HG03280 (cell line): ENCODE measurements around the gene LAD1.

Experiments
- ATAC-seq: cut with Tn5 transposase; IDR thresholded peaks from one replicate; pipeline ENCODE4 v1.9.1; 2021; ENCODE audit warnings: mild to moderate bottlenecking, moderate library complexity; ENCODE audit not compliant: unreplicated experiment

The LAD1 gene

DNA sequence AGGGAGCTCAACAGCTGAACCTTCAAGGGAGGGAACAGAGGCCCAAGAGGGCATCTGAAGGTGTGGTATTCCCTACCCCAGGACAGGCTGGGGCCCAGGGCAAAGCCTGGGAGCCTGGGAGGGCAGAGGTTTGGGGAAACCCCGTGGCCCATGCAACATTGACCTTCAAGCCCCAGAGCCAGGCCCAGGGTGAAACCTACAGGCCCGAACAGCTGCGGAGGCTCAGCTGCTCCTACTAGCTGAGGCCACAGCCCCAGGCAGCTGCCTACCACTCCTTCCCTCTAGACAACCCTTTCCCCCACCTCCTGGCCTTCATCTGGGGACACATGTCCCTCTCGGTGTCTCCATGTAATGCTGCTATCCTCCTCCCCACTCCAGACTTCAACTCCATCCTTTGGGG is 3.2 kb downstream of the LAD1 start:
- no peak for ATAC-seq

DNA sequence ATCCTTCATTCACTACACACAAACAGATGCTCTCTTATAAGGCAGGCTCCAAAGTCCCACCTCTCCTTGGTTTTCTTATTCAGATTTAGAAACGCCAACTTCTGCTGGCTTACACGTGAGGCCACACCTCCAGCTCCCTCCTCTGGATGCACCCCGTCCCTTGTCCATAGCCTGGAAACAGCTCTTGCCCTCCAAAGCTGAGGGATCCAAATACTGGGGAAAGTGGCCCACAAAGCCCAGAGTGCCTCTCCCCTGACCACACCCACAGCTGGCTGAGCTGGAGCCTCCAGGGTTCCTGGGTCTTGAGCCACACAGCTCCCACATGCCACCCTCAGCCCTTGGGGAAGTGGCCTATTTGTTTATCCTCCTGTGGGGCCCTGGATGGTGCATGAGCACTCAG is 4.5 kb downstream of the LAD1 start:
- ATAC-seq: no peak

DNA sequence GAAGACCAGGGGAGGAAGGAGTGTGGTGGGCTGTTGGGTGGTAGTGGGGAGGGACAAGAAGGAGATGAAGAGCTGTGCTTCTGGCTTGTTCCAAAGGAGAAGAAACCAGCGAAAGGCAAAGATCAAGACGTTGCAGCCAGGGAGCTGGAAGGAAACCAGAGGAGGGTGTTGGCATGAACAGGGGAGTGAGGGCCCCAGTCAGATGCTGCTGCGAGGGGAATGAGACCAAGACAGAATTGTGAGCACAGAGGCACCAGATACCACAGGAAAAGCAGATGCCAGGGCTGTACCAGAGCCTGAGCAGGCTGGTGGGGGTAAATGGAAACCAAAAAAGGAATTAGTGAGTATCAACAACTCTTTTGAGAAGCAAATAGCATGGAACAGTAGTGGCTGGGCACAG is 6.0 kb downstream of the LAD1 start:
- no peak for ATAC-seq

DNA sequence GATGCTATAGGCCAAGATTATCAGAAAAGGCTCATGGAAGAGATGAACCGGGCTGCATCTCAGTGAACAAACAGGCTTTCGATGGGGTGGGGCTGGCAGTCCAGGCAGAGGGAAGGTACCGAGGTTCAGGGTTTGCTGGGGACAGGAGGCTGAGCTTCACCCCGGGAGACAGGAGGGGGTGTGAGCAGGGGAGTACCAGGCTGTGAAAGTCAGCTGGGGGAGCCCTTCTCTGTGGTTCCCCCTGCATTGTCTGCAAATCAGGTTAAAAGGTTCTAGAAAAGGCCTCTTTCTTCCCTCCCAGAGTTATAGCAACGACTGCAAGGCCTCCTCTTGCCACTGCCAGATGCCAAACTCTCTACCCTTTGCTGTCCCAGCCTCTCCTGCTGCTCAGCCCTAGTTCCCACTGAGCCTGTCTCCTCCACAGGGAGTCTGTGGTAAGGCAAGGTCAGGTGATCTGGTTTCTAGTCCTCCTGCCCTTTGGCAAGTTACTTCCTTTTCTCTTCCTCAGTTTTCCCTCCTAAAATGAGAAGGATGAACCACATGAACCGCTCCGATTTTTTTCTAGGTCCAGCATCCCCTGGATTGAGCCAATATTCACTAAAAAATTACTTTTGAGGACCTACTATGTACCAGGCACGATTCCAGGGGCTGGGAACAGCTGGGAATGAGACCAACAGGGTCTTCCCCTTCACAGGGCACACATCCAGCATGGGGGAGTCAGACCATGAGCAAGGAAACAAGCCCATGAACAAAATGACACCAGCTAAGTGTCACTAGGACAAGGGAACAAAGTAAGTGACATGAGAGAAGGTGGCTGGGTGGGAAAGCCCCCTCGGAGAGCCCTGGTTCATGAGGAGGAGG is 7.2 kb downstream of the LAD1 start:
- no peak for ATAC-seq

DNA sequence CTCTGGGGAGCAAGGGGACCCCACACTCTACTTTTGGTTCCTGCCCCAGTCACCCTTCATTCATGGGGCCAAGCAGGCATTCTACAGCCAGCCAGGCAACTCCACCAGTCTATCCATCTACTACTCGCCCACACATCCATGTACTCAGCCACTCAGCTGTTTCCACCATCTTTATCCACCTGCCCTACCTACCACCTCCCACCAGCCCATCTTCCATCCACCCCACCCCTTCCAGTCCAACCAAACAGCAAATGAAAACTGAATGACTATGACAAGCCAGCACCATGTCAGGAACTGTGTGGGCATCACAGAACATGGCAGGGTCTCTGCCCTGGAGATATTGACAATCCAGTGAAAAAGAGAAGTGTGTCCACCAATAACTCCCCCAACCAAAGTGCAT is 7.9 kb downstream of the LAD1 start:
- no peak for ATAC-seq

DNA sequence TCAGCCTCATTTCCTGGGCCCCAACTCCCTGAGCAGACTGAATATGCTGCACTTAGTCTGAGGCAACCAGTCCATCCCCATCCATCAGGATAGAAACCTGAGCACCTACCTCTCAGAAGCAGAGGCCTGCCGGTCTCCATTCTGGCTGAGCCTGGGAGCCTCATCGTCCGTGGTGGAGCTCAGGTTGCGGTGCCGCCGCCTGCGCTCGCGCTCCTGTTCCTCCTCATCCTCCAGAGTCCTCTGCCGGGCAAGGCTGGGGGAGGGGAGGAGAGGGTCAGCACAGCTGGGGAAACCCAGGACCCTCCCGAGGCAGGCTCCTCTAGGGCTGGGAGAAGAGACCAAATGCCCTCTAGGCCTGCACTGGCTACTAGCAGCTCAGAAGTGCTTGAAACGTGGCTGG is 10.1 kb downstream of the LAD1 start:
- no peak for ATAC-seq

DNA sequence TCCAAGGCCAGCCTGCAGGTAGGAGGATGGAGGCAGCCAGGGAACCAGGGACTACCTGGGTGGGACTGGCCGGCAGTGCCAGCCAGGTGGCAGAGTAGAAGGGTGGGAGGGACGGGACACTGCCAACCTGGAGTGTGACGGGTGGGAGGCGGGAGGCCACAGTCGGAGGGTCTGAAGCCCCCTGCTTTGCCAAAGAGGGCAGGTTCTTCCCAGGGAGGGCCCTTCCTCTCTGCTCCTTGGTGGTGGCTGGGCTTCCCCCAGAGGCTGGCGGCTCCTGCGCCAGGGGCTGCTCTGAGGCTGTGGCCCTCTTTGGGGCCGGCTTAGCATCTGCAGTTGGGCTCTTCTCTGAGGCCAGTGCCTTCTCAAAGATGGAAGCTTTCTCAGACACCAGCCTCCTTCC is 12.9 kb downstream of the LAD1 start:
- no peak for ATAC-seq

DNA sequence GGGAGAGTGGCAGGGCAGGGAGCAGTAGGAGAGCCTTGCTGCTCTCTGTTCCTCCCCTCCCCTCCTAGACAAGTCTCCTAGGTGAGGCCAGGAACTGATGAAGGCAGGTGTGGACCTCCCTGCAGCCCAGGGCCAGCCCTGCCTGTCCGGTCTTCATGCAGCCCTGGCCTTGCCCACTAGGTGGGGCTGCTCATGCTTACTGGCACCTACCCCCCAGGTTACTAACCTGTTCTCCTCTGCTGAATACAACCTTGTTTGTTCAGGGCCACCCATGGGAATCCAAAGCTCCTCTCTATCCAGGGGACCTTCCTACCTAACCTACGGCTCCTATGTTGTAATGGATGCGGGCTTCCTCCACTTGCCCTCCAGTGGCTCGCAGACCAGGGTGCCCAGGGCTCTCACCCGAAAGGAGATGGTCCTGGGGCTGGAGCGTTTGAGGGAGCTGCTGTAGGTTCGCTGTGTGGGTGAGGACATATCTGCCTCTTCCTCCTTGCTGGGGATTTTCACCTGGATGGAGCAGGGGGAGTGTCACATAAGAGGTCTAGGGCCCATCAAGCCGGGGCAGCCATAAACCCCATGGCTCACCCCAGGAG is 13.7 kb downstream of the LAD1 start:
- ATAC-seq: peak; percentile 69

DNA sequence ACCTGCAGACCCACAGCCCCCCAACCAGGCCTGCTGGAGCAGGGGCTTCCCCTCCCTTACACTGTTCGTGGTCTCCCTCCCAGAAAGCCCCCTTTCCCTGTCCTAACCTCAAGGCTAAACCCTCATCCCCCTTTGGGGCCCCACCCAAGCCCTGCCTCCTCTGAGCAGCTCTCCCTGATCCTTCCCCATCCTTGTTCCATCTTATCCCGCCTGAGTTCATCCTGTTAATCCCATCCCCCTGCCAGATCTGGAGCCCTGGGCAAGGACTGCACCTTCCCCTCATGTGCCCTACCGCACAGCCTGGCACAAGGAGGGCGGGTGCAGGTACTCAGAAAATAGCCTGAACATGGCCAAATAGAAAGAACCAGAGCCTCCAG is 14.7 kb downstream of the LAD1 start:
- ATAC-seq: no peak

DNA sequence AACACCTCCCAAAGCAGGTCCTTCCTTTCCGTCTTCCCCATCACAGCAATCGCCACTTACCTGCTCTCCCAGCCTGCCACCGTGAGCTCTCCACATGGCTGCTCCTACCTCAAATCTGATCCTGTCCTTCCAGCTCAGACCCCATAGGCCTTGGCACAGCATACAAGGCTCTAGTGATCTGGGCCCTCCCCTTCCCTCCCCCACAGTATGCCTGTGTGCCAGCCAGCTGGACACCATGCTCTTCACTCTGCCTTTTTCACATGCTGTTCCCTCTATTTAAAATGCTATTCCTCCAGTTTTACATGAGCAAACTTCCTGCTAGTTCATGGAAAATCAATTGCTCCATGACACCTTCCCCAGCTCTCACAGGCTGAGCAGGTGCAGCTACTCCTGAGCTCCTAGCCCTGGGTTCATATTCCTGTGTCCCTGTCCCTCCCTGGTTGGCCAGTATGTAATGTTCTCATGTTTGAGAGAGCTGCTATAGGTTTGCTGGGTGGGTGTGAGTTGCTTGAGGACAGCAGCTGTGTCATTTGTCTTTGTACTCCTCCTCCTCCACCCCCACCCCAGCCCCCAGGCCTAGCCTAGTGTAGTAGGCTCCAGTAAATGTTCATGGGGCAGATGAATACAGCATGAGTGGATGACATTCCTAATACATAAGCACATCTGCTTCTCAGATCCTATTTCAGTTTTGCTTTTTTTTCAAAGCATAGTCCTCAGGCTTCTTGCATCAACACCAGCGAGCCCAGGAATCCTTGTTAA is 15.3 kb downstream of the LAD1 start:
- ATAC-seq: no peak

DNA sequence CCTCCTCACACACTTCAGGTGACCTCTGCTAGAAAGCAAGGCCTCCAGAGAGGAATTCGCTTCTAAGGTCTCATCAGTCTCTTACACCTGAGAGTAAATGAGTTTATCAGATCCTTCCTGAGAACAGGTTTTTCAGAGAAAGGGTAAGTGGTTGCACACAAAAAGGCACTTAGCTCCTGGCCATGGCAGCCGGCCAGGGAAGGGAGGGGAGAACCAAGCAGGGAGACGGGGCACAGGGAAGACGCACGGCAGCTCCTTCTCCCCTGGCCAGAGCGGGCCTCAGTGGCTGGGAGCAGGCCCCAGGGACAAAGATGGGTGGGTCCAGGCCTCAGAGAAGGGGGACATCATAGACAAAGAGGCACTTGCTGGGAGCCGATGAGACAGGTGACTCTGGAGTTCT is 18.0 kb downstream of the LAD1 start:
- no peak for ATAC-seq

DNA sequence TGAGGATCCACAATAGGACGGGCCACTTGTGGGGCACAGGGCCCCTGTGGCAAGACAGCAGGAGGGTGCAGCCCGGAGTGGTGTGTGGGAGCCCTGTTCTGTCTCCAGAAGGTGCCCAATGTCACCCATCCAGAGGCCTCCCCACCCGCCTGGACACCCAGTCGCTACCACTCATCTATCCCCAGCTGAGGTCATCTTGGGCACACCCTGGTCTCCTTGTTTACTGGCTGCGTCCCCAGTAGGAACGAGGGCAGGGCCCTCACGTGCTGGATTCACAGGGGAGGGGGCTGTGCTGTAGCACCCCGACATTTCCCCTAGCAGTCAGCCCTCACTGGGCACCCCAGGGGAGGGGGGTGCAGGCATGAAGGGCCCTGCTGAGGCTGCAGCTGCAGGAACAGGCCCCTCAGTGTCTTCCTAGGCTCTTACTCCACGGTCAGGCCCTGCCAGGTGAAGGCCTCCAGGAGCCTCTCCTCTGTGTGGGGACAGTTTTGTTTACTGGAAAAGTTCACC is 19.3 kb downstream of the LAD1 start:
- ATAC-seq: no peak

DNA sequence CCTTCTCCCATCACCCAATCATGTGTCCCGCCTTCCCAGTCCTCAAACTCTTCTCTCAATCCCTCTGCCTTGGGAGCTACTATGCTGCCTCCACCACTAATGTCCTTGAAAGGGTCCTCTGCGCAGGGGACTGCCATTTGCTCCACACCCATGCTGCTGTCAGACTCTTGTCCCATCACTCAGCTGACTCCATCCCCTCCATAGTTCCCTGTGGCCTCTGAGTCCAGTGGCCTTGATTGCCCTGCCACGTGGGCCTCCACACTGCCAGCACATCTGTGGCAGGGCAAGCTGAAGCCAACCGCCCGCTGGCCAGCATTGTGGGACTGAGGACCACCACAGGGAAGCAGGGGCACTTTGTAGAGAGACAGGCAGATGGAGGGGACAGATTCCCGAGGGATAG is 20.3 kb downstream of the LAD1 start:
- no peak for ATAC-seq

DNA sequence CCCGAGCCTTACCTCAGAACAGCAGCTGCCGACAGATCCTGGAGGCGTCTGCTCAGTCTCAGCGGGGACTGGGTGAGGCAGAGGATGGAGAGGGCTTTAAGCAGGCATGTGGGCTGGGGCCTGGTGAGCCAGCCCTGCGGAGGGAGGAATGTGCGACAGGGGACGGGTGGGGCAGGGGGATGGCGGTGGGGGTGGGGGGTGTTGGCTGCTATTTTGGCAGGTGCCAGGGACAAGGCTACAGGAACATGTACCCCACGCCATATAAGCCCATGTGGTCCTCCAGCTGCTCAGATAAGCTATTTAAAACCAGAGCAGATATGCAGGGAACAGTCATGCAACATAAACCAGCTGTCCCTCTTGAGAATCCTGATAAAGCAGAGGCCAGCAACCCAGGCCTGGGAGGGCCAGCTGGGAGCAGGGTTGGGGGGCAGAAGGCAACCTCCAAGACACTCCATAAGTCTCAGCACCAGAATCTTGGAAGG is 21.5 kb downstream of the LAD1 start, which contains the start of gene TNNT2:
Gene TNNT2 (minus strand): TSS at position 70 of the 482 bp plus-strand sequence. CDS start 4,426 bp downstream, outside the sequence.
- ATAC-seq: no peak

DNA sequence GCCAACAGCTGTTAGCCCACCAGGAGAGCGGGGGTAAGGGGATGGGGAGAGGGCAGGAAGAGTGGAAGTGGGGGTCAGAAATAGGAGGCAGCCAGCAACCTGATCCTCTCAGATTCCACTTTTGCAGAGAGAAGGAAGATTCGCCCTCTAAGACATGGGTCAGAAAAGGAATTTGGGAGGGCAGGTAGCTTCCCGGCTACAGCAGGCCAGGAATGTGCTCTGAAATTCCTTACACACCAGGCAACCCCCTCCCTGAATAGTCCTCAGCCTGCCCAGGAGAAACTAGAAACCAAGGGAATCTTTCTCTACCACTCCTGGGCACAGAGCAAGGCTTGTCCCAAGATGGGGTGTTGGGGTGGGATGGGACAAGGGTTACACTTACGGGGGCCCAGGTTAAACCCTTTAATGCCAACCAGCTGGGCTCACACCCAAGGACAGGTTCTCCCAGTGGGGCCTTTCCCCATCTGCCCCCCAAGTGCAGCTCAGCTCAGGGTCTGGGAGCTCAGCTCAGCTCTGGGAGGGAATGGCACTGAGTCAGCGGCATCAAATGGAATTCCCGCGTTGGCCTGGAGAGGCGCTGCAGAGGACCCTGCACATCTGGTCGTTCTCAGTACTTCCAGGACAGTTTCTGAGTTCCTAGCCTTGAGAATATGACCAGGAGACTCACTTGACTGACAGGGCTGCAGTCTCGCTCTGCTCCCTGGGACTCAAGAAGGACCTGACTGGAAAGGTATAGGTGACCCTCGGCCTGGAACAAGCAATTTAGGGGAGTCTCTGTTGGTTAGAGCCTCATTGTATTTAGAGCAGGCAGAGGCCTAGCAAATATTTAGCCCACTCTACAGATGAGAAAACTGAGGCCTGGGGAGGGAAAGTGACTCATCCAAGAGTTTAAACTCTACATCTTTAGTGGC is 22.4 kb downstream of the LAD1 start:
- ATAC-seq: no peak

DNA sequence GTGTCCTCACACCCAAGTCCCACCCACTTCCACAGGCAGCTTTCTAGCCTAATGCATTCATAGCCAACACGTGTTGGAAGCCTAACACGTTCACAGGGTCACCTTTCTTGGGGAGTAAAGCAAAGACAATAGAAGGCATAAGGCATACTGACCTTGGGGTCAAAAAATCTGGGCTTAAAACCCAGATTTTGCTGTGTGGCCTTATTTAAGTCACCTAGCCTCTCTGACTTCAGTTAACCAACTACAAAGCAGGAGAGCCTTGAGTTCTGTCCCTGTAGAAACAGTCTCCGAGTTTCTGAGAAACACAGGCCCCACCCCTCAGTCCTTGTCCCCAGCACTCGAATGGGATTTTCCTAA is 23.0 kb downstream of the LAD1 start:
- no peak for ATAC-seq

DNA sequence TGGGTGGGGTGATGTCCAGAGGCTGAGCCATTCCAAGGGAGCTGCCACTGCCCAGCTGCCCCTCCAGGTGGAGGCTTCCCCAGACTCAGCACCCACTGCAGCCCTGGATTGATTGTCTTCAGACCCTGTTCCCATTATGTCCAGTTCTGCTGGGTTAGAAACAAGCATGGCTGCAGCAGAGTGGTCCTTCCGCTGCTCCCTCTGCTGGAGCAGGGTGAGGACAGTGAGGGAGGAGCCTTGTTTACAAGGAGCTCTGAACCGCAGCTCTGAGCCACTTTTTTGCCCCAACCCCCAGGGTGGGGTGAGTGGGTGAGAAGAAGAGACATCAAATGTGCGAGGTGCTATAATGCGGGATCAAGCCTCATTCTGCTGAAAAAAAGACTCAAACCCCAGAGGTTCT is 24.0 kb downstream of the LAD1 start:
- no peak for ATAC-seq

DNA sequence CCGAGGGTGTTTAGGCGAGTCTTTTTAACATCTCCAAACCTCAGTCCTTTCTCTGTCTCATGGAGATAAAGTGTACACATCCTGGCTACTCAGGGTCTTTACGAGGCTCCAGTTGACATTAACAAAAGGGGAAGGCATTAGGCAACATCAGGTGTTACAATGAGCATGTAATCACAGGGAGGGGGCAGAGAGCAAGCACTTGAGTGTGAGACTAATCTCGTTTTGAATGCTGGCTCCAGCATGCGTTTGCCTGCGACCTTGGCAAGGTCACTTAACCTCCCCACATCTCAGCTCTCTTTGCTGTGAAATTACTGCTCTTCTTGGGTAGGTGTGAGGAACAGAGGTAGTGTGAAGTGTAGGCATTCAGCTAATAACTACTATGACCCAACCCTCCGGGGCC is 24.8 kb downstream of the LAD1 start:
- no peak for ATAC-seq

DNA sequence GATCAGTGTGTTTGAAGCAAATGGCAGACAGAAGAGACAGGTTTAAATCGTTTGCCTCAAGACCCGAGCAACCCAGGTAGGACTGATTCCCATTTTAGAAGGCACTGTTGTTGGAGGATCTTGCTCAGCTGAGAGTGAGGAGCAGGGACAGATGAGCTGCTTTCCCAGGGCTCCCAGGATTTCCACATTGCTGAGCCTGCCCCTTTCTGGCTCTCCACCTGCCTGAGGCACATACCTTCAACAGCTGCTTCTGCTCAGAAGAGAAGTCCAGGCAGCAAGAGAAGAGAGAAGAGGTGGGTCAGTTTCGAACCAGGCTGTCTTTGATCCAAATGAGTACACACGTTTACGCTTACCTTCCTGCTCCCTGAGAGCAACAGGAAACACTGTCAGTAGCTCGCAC is 27.3 kb downstream of the LAD1 start:
- no peak for ATAC-seq

DNA sequence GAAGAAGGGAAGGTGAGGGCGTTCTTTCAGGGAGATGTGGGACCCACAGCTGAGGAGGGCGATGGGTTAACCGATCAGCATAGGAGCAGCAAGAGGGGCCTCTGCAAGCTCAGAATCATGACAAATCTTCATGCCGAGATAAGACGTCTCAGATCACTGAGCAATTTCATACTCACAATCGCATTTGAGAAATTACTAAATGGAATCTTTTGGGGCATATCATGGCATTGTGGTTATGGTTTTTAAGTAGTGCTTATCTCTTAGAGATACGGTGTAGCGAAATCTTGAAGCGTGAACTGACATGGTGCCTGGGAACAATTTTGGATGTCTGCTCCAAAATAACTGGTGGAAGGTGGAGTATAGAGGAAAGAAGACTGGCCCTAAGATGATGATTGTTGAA is 27.8 kb downstream of the LAD1 start:
- ATAC-seq: no peak

DNA sequence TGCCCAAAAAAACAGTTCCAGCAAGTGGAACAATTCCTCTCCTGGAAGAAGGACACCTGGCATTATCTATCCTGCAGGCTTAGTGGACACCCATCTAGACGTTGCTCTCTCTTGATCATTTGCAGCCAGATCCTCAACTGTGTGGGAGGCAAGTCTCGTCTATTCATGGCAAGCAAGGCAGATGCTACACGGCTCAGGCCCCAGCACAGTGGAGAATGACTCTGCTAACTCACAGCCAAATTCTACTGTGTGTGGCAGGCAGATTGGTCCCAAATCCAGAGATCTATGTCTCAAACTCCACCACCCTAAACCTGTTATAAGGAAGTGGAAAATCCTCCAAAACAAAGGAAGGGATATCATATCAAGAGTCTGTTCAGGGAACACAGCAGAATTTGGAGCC is 28.6 kb downstream of the LAD1 start:
- ATAC-seq: no peak
